ENCODE data around the gene PRR9.
"Not testable (repeated sequence)": the region's sequence is repeated elsewhere in the genome, so short reads cannot be mapped to it uniquely, and the experiment has no call there.

The PRR9 gene

DNA sequence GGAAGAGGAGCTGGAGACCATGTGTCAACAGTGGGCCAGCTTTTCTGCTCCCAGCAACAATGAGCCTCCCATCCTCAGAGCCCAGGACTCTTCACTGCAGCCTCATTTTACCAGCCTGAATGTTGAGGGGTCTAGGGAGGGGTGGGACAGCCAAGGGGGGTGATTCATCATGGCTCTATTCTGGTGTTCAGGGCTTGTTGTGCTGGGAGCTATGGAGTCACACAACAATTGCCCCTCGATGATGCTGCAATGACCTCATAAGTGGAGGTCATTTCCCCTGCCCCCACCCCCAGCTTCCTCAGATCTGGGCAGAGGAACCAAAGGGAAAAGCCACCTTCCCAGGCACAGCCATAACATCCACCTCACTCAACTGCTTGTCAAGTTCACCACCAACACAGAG is 14.3 kb upstream of the PRR9 start, which contains the start of gene LELP1:
Gene LELP1, plus strand, starts transcription at position 301 of the 400 bp plus-strand sequence. CDS start 1,278 bp downstream, outside the sequence.
- H3K27me3 ChIP-seq (ENCODE audit: control insufficient read depth, insufficient read depth, low read length), result peaks cover 2% of the 10 kb centered on the region; the same call in 1 of the 2 replicates
- peaks cover 3% of the 10 kb centered on the region; the same call in 1 of the 2 replicates for H3K4me1 ChIP-seq (ENCODE audit: control insufficient read depth, insufficient read depth, low read length)
- no peak within 1 kb of the TSS for H3K4me3 ChIP-seq (ENCODE audit: low read depth, low read length)
- H3K9ac ChIP-seq (ENCODE audit: low read length), result no peak within 1 kb of the TSS
- H3K9me3 ChIP-seq (ENCODE audit: control insufficient read depth, insufficient read depth, low read depth, low read length), result no peaks in the 10 kb centered on the region
- no peak within 1 kb of the TSS for H3K27ac ChIP-seq (ENCODE audit: low read depth, low read length)
- no peaks in the 10 kb centered on the region for H3K36me3 ChIP-seq (ENCODE audit: control insufficient read depth, insufficient read depth, low read length)

DNA sequence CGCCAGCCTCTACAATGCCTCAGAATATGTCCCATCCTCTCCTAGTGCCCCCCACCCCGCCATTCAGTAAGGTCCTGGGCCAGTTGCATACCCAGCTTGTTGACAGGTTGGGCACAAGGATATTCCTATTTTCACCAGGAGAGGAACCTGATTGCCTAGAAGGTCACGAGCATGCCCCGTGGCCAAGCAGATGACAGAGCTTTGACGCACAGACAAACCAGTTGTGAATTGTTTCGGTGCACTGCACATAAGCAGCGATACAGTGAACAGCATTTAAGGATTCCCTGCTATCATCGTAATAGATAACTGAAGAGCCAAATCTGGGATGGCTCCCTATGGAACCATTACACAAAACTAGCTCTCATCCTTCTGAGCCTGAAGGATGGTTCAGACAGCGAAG is 10.8 kb upstream of the PRR9 start:
- Histone ChIP-seq H3K4me1 (ENCODE audit: control insufficient read depth, insufficient read depth, low read length) (peaks cover 3% of the 10 kb centered on the region), H3K4me3 (ENCODE audit: low read depth, low read length) (no peak overlapping the region), H3K27me3 (ENCODE audit: control insufficient read depth, insufficient read depth, low read length) (no peaks in the 10 kb centered on the region), H3K9ac (ENCODE audit: low read length) (no peak overlapping the region), H3K36me3 (ENCODE audit: control insufficient read depth, insufficient read depth, low read length) (no peaks in the 10 kb centered on the region), H3K27ac (ENCODE audit: low read depth, low read length) (no peak overlapping the region), H3K9me3 (ENCODE audit: control insufficient read depth, insufficient read depth, low read depth, low read length) (no peaks in the 10 kb centered on the region)

DNA sequence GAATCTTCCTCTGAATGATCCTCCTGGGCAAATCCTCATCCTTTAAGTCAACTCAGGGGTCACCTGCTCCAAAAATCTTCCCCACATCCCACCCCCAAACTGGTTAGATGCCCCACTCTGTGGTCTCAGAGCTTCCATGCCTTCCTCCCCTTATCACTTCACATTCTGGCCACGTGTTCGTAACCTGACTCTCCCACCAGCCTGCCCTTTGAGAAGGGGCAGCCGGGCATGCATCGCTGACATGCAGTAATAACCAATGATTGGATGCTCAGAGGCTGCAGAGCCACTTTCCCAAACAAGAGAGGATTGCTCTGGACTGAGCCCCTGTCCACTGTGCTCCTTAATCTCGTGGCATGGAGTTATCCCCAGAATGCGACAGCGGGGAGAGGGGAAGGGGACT is 7.2 kb upstream of the PRR9 start:
- Histone ChIP-seq H3K36me3 (ENCODE audit: control insufficient read depth, insufficient read depth, low read length) (no peaks in the 10 kb centered on the region), H3K27me3 (ENCODE audit: control insufficient read depth, insufficient read depth, low read length) (no peaks in the 10 kb centered on the region), H3K9me3 (ENCODE audit: control insufficient read depth, insufficient read depth, low read depth, low read length) (no peaks in the 10 kb centered on the region), H3K27ac (ENCODE audit: low read depth, low read length) (no peak overlapping the region), H3K9ac (ENCODE audit: low read length) (no peak overlapping the region), H3K4me1 (ENCODE audit: control insufficient read depth, insufficient read depth, low read length) (no peaks in the 10 kb centered on the region; the same call in 1 of the 2 replicates), H3K4me3 (ENCODE audit: low read depth, low read length) (no peak overlapping the region)

DNA sequence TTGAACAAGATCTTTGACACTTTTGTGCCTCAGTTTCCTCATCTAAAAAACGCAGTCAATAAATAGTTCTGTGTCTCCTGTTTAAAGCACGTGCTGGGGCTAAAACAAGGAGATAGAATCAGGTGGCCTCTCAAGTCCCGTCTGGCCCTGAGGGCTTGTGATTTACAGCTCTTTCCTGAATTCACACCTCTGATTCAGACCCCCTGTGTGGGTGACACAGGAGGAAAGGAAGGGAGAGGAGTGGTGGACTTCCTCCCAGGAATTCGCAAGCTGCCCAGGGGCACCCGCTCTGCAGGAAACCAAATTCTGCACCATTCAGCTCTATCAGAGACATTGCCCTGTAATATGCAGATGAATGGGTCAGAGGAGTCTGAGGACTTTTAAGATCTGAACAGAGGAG is 5.2 kb upstream of the PRR9 start:
- Histone ChIP-seq H3K27me3 (ENCODE audit: control insufficient read depth, insufficient read depth, low read length) (no peaks in the 10 kb centered on the region), H3K36me3 (ENCODE audit: control insufficient read depth, insufficient read depth, low read length) (no peaks in the 10 kb centered on the region), H3K9me3 (ENCODE audit: control insufficient read depth, insufficient read depth, low read depth, low read length) (no peaks in the 10 kb centered on the region), H3K4me1 (ENCODE audit: control insufficient read depth, insufficient read depth, low read length) (no peaks in the 10 kb centered on the region; the same call in 1 of the 2 replicates), H3K4me3 (ENCODE audit: low read depth, low read length) (no peak overlapping the region), H3K27ac (ENCODE audit: low read depth, low read length) (no peak overlapping the region), H3K9ac (ENCODE audit: low read length) (no peak overlapping the region)

DNA sequence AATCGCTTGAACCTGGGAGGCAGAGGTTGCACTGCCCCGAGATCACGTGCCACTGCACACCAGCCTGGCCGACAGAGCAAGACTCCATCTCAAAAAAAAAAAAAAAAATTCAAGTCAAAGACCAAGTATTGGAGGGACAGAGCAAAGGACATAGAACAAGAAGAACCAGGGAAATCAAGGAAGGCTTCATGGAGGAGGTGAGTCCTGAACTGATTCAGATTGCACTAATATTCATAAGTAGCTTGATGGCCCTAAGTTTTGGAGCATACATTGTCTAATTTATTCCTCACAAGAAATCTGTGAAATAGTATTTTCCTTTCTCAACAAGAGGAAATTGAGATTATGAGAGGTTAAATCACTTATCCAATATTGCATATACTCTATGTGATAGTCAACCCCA is 3.9 kb upstream of the PRR9 start:
- no peaks in the 10 kb centered on the region for H3K9me3 ChIP-seq (ENCODE audit: control insufficient read depth, insufficient read depth, low read depth, low read length)
- no peaks in the 10 kb centered on the region; the same call in 1 of the 2 replicates for H3K4me1 ChIP-seq (ENCODE audit: control insufficient read depth, insufficient read depth, low read length)
- H3K36me3 ChIP-seq (ENCODE audit: control insufficient read depth, insufficient read depth, low read length), result no peaks in the 10 kb centered on the region
- no peak overlapping the region for H3K9ac ChIP-seq (ENCODE audit: low read length)
- H3K4me3 ChIP-seq (ENCODE audit: low read depth, low read length), result no peak overlapping the region
- no peaks in the 10 kb centered on the region for H3K27me3 ChIP-seq (ENCODE audit: control insufficient read depth, insufficient read depth, low read length)
- H3K27ac ChIP-seq (ENCODE audit: low read depth, low read length), result no peak overlapping the region

DNA sequence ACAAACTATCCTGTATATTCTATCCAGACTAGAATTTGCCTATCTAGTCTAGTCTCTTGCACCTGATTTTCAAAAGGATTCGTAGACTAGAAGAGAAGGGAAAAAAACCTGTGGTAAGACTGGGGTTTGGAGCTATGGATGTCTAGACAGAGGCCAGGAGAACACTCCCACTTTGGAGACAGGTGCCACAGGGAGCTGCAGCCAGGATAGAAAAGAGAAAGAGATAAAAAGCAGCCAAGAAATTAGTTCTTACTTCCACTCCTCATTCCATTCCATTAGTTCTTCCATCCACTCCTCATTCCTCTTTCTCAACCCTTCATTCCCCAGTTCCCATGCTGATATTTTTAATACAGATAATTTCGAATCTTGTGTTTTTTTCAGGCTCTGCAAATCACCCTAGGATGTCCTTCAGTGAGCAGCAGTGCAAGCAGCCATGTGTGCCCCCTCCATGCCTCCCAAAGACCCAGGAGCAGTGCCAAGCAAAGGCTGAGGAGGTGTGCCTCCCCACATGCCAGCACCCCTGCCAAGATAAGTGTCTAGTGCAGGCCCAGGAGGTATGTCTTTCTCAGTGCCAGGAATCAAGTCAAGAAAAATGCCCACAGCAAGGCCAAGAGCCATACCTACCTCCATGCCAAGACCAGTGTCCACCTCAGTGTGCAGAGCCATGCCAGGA is 496 bp downstream of the PRR9 start:
- Histone ChIP-seq H3K27ac (ENCODE audit: low read depth, low read length) (no peak overlapping the region), H3K4me3 (ENCODE audit: low read depth, low read length) (no peak overlapping the region), H3K27me3 (ENCODE audit: control insufficient read depth, insufficient read depth, low read length) (no peaks in the 10 kb centered on the region), H3K36me3 (ENCODE audit: control insufficient read depth, insufficient read depth, low read length) (no peaks in the 10 kb centered on the region), H3K9me3 (ENCODE audit: control insufficient read depth, insufficient read depth, low read depth, low read length) (no peaks in the 10 kb centered on the region), H3K4me1 (ENCODE audit: control insufficient read depth, insufficient read depth, low read length) (no peaks in the 10 kb centered on the region; the same call in 1 of the 2 replicates), H3K9ac (ENCODE audit: low read length) (no peak overlapping the region)

DNA sequence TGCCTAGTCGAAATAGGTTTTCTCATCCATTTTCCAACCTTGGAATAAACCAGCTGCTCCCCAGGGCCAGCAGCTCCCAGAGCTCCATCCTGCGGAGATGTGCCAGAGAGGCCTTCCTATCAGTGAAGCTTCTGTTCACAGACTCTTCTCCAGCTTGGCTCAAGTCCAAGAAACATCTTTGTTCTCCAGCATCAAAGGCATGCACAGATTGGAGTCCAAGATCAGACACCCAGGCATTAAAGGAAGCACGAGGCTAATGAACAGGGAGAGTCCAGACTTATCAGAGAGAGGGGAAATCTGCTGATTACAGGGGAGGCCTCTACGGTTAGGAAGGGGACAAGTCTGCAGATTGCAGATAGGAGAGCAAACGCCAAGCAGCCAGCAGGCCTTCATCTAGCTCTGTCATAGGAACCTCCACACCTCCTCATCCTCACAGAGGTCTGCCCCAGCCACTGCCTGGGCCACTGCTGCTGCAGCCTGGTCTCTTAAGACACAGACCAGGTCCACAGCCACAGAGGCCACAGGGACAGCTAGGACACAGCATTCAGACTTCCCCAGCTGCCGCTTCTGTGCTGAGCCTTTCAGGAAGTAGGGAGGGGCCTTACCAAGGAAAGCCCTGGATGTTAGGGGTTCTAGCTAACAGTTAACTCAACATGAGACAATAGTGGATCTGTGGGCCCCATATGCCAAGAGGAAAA is 3.4 kb downstream of the PRR9 start:
- H3K4me3 ChIP-seq (ENCODE audit: low read depth, low read length), result no peak overlapping the region
- H3K36me3 ChIP-seq (ENCODE audit: control insufficient read depth, insufficient read depth, low read length), result no peaks in the 10 kb centered on the region
- no peaks in the 10 kb centered on the region for H3K27me3 ChIP-seq (ENCODE audit: control insufficient read depth, insufficient read depth, low read length)
- H3K27ac ChIP-seq (ENCODE audit: low read depth, low read length), result no peak overlapping the region
- H3K4me1 ChIP-seq (ENCODE audit: control insufficient read depth, insufficient read depth, low read length), result no peaks in the 10 kb centered on the region; the same call in 1 of the 2 replicates
- no peak overlapping the region for H3K9ac ChIP-seq (ENCODE audit: low read length)
- no peaks in the 10 kb centered on the region for H3K9me3 ChIP-seq (ENCODE audit: control insufficient read depth, insufficient read depth, low read depth, low read length)

DNA sequence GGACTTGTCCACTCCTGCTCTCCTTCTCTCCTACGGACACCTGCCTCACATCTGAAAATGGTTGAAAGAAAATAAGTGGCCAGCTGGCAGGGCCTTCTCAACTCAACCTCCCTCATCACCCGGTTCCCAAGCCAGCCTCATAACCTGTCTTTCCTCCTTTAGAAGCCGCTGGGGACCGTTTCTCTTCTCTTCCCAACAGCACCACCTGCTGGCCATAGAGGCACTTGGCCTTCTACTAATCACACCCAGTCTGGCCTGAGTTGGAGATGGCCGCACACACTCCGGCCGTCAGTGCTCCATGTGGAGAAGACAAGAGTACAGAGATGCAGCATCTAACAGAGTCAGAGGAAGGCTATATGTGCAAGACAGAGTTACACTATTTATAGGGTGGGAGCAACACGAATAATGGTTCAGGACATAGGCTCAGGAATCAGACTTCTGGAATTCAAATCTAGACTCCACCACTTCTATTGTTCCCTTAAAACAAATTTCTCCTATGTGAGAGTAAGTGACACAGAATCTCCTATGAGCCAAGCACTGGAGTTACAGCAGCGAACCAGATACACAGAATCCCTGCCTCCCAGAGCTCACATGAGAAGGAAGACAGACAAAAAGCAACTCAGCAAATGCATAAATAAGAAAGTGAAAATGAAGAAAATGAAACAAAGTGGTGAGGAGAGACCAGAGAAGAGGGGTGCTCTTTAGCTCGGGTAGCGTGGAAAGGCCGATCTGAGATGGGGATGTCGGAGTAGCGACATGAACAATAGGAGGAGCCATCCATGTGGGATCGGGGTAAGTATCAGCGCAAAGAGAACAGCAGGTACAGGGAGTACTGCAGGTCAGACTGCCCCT is 5.9 kb downstream of the PRR9 start:
- H3K4me3 ChIP-seq (ENCODE audit: low read depth, low read length); H3K27ac ChIP-seq (ENCODE audit: low read depth, low read length); H3K4me1 ChIP-seq (ENCODE audit: control insufficient read depth, insufficient read depth, low read length); H3K9ac ChIP-seq (ENCODE audit: low read length); H3K9me3 ChIP-seq (ENCODE audit: control insufficient read depth, insufficient read depth, low read depth, low read length); H3K27me3 ChIP-seq (ENCODE audit: control insufficient read depth, insufficient read depth, low read length); H3K36me3 ChIP-seq (ENCODE audit: control insufficient read depth, insufficient read depth, low read length): not testable (repeated sequence)

DNA sequence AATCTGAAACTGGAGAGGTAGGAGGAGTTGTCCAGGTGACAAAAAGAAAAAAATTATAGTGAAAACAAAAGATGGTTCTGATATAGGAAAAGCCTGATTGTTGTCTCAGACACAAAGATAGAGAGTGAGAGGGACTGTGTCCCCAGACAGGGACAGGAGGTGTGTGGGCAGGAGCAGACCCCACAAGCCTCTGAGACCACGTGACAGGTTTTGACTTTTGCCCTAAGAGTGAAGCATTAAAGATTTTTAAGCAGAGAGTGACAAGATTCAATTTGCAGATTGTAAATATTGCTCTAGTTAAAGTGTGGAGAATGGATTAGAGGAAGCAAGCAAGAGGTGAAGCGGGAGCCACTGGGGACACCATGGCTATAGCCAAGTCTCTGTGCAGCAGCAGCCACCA is 10.4 kb downstream of the PRR9 start:
- Histone ChIP-seq H3K9me3 (ENCODE audit: control insufficient read depth, insufficient read depth, low read depth, low read length) (no peaks in the 10 kb centered on the region), H3K27me3 (ENCODE audit: control insufficient read depth, insufficient read depth, low read length) (0 out of 2 replicates have a peak, but pooled peaks cover 8% of the 10 kb centered on the region), H3K27ac (ENCODE audit: low read depth, low read length) (no peak overlapping the region), H3K4me3 (ENCODE audit: low read depth, low read length) (no peak overlapping the region), H3K9ac (ENCODE audit: low read length) (no peak overlapping the region), H3K4me1 (ENCODE audit: control insufficient read depth, insufficient read depth, low read length) (no peaks in the 10 kb centered on the region), H3K36me3 (ENCODE audit: control insufficient read depth, insufficient read depth, low read length) (no peaks in the 10 kb centered on the region)

DNA sequence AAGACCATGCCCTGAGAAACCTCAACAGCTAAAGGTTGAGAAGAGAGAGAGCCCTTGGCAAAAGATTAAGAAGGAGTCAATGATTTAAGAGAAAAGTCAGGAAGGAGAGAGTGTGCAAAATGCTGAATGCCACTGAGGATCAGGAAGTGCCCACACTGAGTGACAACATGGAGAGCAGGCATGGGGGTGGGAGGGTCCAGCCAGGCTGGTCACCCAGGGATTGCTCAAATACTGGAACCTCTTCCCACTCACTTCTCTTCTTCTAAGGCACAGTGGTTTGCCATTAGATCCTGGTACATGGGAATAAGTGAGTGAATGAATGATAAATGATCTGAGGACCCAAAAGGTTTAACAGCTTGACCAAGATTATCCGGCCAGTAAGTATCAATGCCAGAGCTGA is 11.1 kb downstream of the PRR9 start:
- Histone ChIP-seq H3K27me3 (ENCODE audit: control insufficient read depth, insufficient read depth, low read length) (0 out of 2 replicates have a peak, but pooled peaks cover 8% of the 10 kb centered on the region), H3K4me1 (ENCODE audit: control insufficient read depth, insufficient read depth, low read length) (no peaks in the 10 kb centered on the region), H3K9ac (ENCODE audit: low read length) (no peak overlapping the region), H3K27ac (ENCODE audit: low read depth, low read length) (no peak overlapping the region), H3K36me3 (ENCODE audit: control insufficient read depth, insufficient read depth, low read length) (no peaks in the 10 kb centered on the region), H3K4me3 (ENCODE audit: low read depth, low read length) (no peak overlapping the region), H3K9me3 (ENCODE audit: control insufficient read depth, insufficient read depth, low read depth, low read length) (no peaks in the 10 kb centered on the region)

Data from HUES6 (cell line).